ENCODE data around the gene ATP1B2. TPM values are rescaled to one million over a fixed set of nuclear protein-coding genes. Genes with fewer than 3 reads are reported as not detected.

Gene ATP1B2
- total and polyA plus RNA-seq, 7 donors, result 0.60 to 4.2 (median 1.3) TPM; not detected in 1

GRCh38 chr17:7702776-7703175, 52.0 kb downstream of the ATP1B2 start:
- Histone ChIP-seq H3K27ac (no peak overlapping the region), H3K27me3 (peaks cover 27 to 67% (median 52%) of the 10 kb centered on the region in 3 donors), H3K36me3 (peaks cover 0 to 25% (median 11%) of the 10 kb centered on the region in 4 donors), H3K9me3 (no peaks in the 10 kb centered on the region), H3K4me1 (peaks cover 0 to 24% (median 17%) of the 10 kb centered on the region in 4 donors), H3K4me3 (no peak overlapping the region)
- no peak for DNase-seq
- 92 to 96% methylated on average over 13 of the region's 13 CpGs for whole genome bisulfite sequencing, 2 donors
- TF ChIP-seq POLR2A (IDR thresholded peaks at IDR 0.05), result no peak
- TF ChIP-seq POLR2AphosphoS5 (IDR thresholded peaks at IDR 0.05), result no peak
- no peak for TF ChIP-seq CTCF (IDR thresholded peaks at IDR 0.05)
- no peak for TF ChIP-seq EP300 (IDR thresholded peaks at IDR 0.05)
- intact Hi-C loops (cut with DNase I), result no loop called here

- H3K4me1 ChIP-seq, result peaks cover 0 to 24% (median 17%) of the 10 kb centered on the region in 4 donors
- TF ChIP-seq POLR2AphosphoS5 (IDR thresholded peaks at IDR 0.05), result no peak
- no peak for TF ChIP-seq EP300 (IDR thresholded peaks at IDR 0.05)
- no peak for TF ChIP-seq CTCF (IDR thresholded peaks at IDR 0.05)
- no peak for TF ChIP-seq POLR2A (IDR thresholded peaks at IDR 0.05)
- H3K27ac ChIP-seq, result no peak overlapping the region
- peaks cover 27 to 77% (median 58%) of the 10 kb centered on the region in 3 donors for H3K27me3 ChIP-seq
- H3K9me3 ChIP-seq, result no peaks in the 10 kb centered on the region
- 51 to 64% methylated on average over 24 of the region's 24 CpGs for WGBS, 2 donors
- DNase-seq, result no peak
- intact Hi-C loops (cut with DNase I), result no loop called here
- no peak overlapping the region for H3K4me3 ChIP-seq
- peaks cover 0 to 25% (median 11%) of the 10 kb centered on the region in 4 donors for H3K36me3 ChIP-seq
Observed at GRCh38 chr17:7703584-7704479, 53.1 kb downstream of the ATP1B2 start.

GRCh38 chr17:7704601-7705268, 54.0 kb downstream of the ATP1B2 start, which contains the start of gene EFNB3:
EFNB3 (plus strand) TSS chr17:7705202; CDS start chr17:7705599, 397 bp downstream.
- no peak within 1 kb of the TSS for H3K27ac ChIP-seq
- DNase-seq, result no peak
- H3K27me3 ChIP-seq, result peaks cover 27 to 86% (median 67%) of the 10 kb centered on the region in 3 donors
- H3K4me1 ChIP-seq, result peaks cover 0 to 24% (median 17%) of the 10 kb centered on the region in 4 donors
- 2% methylated on average over 32 to 45 of the region's 45 CpGs for WGBS, 2 donors
- H3K9me3 ChIP-seq, result no peaks in the 10 kb centered on the region
- H3K4me3 ChIP-seq, result peak within 1 kb of the TSS in 3 of 4 donors; percentile 18 to 45 (median 44)
- intact Hi-C loops (cut with DNase I), result no loop called here
- TF ChIP-seq EP300 (IDR thresholded peaks at IDR 0.05), result no peak
- no peak for TF ChIP-seq CTCF (IDR thresholded peaks at IDR 0.05)
- TF ChIP-seq POLR2A (IDR thresholded peaks at IDR 0.05), result no peak
- no peak for TF ChIP-seq POLR2AphosphoS5 (IDR thresholded peaks at IDR 0.05)
- H3K36me3 ChIP-seq, result peaks cover 0 to 25% (median 11%) of the 10 kb centered on the region in 4 donors

GRCh38 chr17:7705269-7706255, 54.8 kb downstream of the ATP1B2 start:
- WGBS, 2 donors, result 4 to 6% methylated on average over 50 of the region's 50 CpGs
- TF ChIP-seq POLR2AphosphoS5 (IDR thresholded peaks at IDR 0.05), result no peak
- TF ChIP-seq EP300 (IDR thresholded peaks at IDR 0.05), result no peak
- TF ChIP-seq CTCF (IDR thresholded peaks at IDR 0.05), result no peak
- no peak for TF ChIP-seq POLR2A (IDR thresholded peaks at IDR 0.05)
- peaks cover 0 to 24% (median 17%) of the 10 kb centered on the region in 4 donors for H3K4me1 ChIP-seq
- H3K27ac ChIP-seq, result no peak overlapping the region
- no peak for DNase-seq
- intact Hi-C loops (cut with DNase I), result no loop called here
- H3K27me3 ChIP-seq, result peaks cover 27 to 95% (median 75%) of the 10 kb centered on the region in 3 donors
- peak overlapping the region in 3 of 4 donors; percentile 18 to 45 (median 44) for H3K4me3 ChIP-seq
- H3K36me3 ChIP-seq, result peaks cover 0 to 24% (median 11%) of the 10 kb centered on the region in 4 donors
- no peaks in the 10 kb centered on the region for H3K9me3 ChIP-seq

Measured in sigmoid colon (tissue), 7 donors.